Loucy (cell line): ENCODE data around the gene SLC4A5.

Experiments used
- EZH2phosphoT487 ChIP-seq: fragments of 200-600 bp; IDR thresholded peaks from 2 replicates; pipeline ENCODE4 v1.6.1; 2018; ENCODE audit warnings: antibody characterized with exemption, mild to moderate bottlenecking, moderate library complexity, borderline replicate concordance
- TF ChIP-seq, protein P1 (sequence below): fragments of 200-600 bp; sonication (generic); conservative IDR thresholded peaks from 2 replicates; pipeline ENCODE4 v1.5.1; 2014; ENCODE audit warnings: mild to moderate bottlenecking, antibody characterized with exemption, low read length

GRCh38 chr2:74304332-74305148, 38.7 kb downstream of the SLC4A5 start:
- TF ChIP-seq, protein P1, sequence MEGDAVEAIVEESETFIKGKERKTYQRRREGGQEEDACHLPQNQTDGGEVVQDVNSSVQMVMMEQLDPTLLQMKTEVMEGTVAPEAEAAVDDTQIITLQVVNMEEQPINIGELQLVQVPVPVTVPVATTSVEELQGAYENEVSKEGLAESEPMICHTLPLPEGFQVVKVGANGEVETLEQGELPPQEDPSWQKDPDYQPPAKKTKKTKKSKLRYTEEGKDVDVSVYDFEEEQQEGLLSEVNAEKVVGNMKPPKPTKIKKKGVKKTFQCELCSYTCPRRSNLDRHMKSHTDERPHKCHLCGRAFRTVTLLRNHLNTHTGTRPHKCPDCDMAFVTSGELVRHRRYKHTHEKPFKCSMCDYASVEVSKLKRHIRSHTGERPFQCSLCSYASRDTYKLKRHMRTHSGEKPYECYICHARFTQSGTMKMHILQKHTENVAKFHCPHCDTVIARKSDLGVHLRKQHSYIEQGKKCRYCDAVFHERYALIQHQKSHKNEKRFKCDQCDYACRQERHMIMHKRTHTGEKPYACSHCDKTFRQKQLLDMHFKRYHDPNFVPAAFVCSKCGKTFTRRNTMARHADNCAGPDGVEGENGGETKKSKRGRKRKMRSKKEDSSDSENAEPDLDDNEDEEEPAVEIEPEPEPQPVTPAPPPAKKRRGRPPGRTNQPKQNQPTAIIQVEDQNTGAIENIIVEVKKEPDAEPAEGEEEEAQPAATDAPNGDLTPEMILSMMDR: no peak
- TF ChIP-seq EZH2phosphoT487: no peak
